IMR-90 (cell line): ENCODE data around the gene TRAF3. TPM values are rescaled to one million over a fixed set of nuclear protein-coding genes. Genes with fewer than 3 reads are reported as not detected.
"Not testable (repeated sequence)": the region's sequence is repeated elsewhere in the genome, so short reads cannot be mapped to it uniquely, and the experiment has no call there.

Experiments used
- ATAC-seq: fragments of 200-7000 bp; cut with Tn5 transposase; 2 replicates; pipeline ENCODE4 v1.9.1; 2020; ENCODE audit warnings: low read depth, mild to moderate bottlenecking, moderate library complexity
- BruUV-seq: library from RNA; stranded (reverse); fragments of 400-500 nt; replicated peaks from 2 replicates; lab custom pipeline; 2021; lab: Mats Ljungman, UMichigan
- CTCF ChIA-PET: fragments of 300-600 bp; formaldehyde crosslinking; extraction: SDS; loops from one replicate; lab custom pipeline; 2021; ENCODE audit warnings: antibody characterized with exemption; lab: Yijun Ruan, JAX
- POLR2A ChIA-PET: fragments of 300-600 bp; sonication (Branson Sonifier 250); formaldehyde crosslinking; loops from one replicate; lab custom pipeline; 2022; ENCODE audit warnings: antibody characterized with exemption; ENCODE audit not compliant: unreplicated experiment; lab: Charles Lee
- DNase-seq: peaks from one replicate; pipeline ENCODE4 v3.0.0; 2013
- H2AFZ ChIP-seq: replicated peaks from 2 replicates; pipeline ENCODE3; 2013; ENCODE audit warnings: low read length, mild to moderate bottlenecking; ENCODE audit not compliant: poor library complexity
- H2AK5ac ChIP-seq: 2 replicates; pipeline ENCODE4 v1.6.1; 2013; ENCODE audit warnings: low read depth, low read length, inconsistent platforms
- H2AK9ac ChIP-seq: replicated peaks from 2 replicates; pipeline ENCODE3; 2013; ENCODE audit warnings: mild to moderate bottlenecking, low read depth, low read length, moderate library complexity; ENCODE audit not compliant: poor library complexity
- H2BK120ac ChIP-seq: 2 replicates; pipeline ENCODE4 v1.6.1; 2013; ENCODE audit warnings: low read depth, low read length, inconsistent platforms
- H2BK15ac ChIP-seq: 3 replicates; pipeline ENCODE4 v1.6.1; 2013; ENCODE audit warnings: low read depth, low read length, inconsistent platforms
- H2BK20ac ChIP-seq: 2 replicates; pipeline ENCODE4 v1.6.1; 2013; ENCODE audit warnings: low read depth, mild to moderate bottlenecking, inconsistent platforms, low read length, moderate library complexity
- H2BK5ac ChIP-seq: 2 replicates; pipeline ENCODE4 v1.6.1; 2013; ENCODE audit warnings: mild to moderate bottlenecking, low read depth, low read length, inconsistent platforms; ENCODE audit not compliant: poor library complexity, severe bottlenecking
- H3K14ac ChIP-seq: replicated peaks from 2 replicates; pipeline ENCODE4 v1.6.1; 2013; ENCODE audit warnings: low read depth, low read length, inconsistent platforms
- H3K18ac ChIP-seq: 2 replicates; pipeline ENCODE4 v1.6.1; 2013; ENCODE audit warnings: low read depth, low read length, control low read depth
- H3K23ac ChIP-seq: 2 replicates; pipeline ENCODE4 v1.6.1; 2013; ENCODE audit warnings: low read depth, low read length, inconsistent platforms
- H3K27ac ChIP-seq: 2 replicates; pipeline ENCODE4 v1.5.1; 2013; ENCODE audit warnings: mild to moderate bottlenecking, control low read depth, low read length; ENCODE audit not compliant: insufficient read depth
- H3K27me3 ChIP-seq: 2 replicates; pipeline ENCODE4 v1.6.1; 2013; ENCODE audit warnings: low read length; ENCODE audit not compliant: control insufficient read depth, insufficient read depth
- H3K36me3 ChIP-seq: 2 replicates; pipeline ENCODE4 v1.6.1; 2013; ENCODE audit warnings: low read length, mixed read lengths; ENCODE audit not compliant: control insufficient read depth, insufficient read depth
- H3K4ac ChIP-seq: 2 replicates; pipeline ENCODE4 v1.6.1; 2013; ENCODE audit warnings: low read depth, low read length, inconsistent platforms
- H3K4me1 ChIP-seq: 2 replicates; pipeline ENCODE4 v1.6.1; 2013; ENCODE audit warnings: low read length, mixed read lengths; ENCODE audit not compliant: control insufficient read depth, insufficient read depth
- H3K4me2 ChIP-seq: 2 replicates; pipeline ENCODE4 v1.6.1; 2013; ENCODE audit warnings: low read depth, mild to moderate bottlenecking, control low read depth, low read length, moderate library complexity
- H3K4me3 ChIP-seq: 2 replicates; pipeline ENCODE4 v1.5.1; 2013; ENCODE audit warnings: low read depth, mild to moderate bottlenecking, control low read depth, low read length, moderate library complexity; ENCODE audit not compliant: insufficient read depth
- H3K56ac ChIP-seq: 2 replicates; pipeline ENCODE4 v1.6.1; 2013; ENCODE audit warnings: low read length, inconsistent platforms; ENCODE audit not compliant: insufficient read depth; ENCODE audit errors: extremely low read depth
- H3K79me1 ChIP-seq, 2 experiments: 2 replicates each; pipeline ENCODE4 v1.6.1; 2013; ENCODE audit warnings: low read length in 2 of 2, inconsistent platforms in 1 of 2, low read depth in 1 of 2
- H3K9ac ChIP-seq: 2 replicates; pipeline ENCODE4 v1.6.1; 2013; ENCODE audit warnings: low read depth, low read length, control low read depth
- H3K9me1 ChIP-seq: 2 replicates; pipeline ENCODE4 v1.6.1; 2013; ENCODE audit warnings: low read length, inconsistent platforms; ENCODE audit not compliant: insufficient read depth
- H3K9me3 ChIP-seq: 2 replicates; pipeline ENCODE4 v1.6.1; 2013; ENCODE audit warnings: low read length; ENCODE audit not compliant: control insufficient read depth, insufficient read depth
- H4K20me1 ChIP-seq: 2 replicates; pipeline ENCODE4 v1.6.1; 2013; ENCODE audit warnings: low read length, inconsistent platforms; ENCODE audit not compliant: insufficient read depth
- H4K5ac ChIP-seq: 2 replicates; pipeline ENCODE4 v1.6.1; 2013; ENCODE audit warnings: mild to moderate bottlenecking, low read depth, low read length, control low read depth
- H4K8ac ChIP-seq, 2 experiments: 2 replicates each; pipeline ENCODE4 v1.6.1; 2013; ENCODE audit warnings: low read depth in 2 of 2, low read length in 2 of 2, control low read depth in 1 of 2, inconsistent platforms in 1 of 2
- H4K91ac ChIP-seq: 2 replicates; pipeline ENCODE4 v1.6.1; 2013; ENCODE audit warnings: low read depth, low read length, inconsistent platforms; ENCODE audit not compliant: insufficient read depth
- WGBS, 2 experiments: methylation state at CpG; one replicate each; pipeline versions ENCODE4 v1.1.5 to v1.1.7; 2013; ENCODE audit warnings: missing lambda C conversion rate in 2 of 2; ENCODE audit not compliant: insufficient read length in 1 of 2; ENCODE audit errors: extremely low coverage in 2 of 2; 5-methylcytosine and 5-hydroxymethylcytosine counted together
- dilution Hi-C: fragments of 300-500 bp; cut with HindIII; formaldehyde crosslinking; loops from one replicate; pipeline ENCODE4 v1.14.3; 2018; ENCODE audit warnings: low sequenced_read_pairs; ENCODE audit not compliant: unreplicated experiment
- in situ Hi-C: fragments of 300-500 bp; cut with MboI; formaldehyde crosslinking; loops from 3 replicates; pipeline ENCODE4 v1.14.3; 2019; ENCODE audit warnings: low sequenced_read_pairs, inconsistent platforms, mixed read lengths
- intact Hi-C: fragments of 100-400 bp; cut with micrococcal nuclease; formaldehyde crosslinking; loops from 2 replicates; pipeline ENCODE4 v1.10.0; 2022
- polyA plus RNA-seq, 3 experiments: library from polyadenylated mRNA; depleted of rRNA; stranded (reverse); fragments of >200 nt; gene quantifications; 2 replicates each; pipeline ENCODE4 v1.2.3, GENCODE V29; 2012; ENCODE audit warnings: low replicate concordance in 1 of 3
- total RNA-seq: library from RNA; depleted of rRNA; stranded (reverse); fragments of >200 nt; gene quantifications from 2 replicates; pipeline ENCODE4 v1.2.3, GENCODE V29; 2012

Gene TRAF3
- total and polyA plus RNA-seq, 2 of the 4 experiments (the other 2 are of a cell fraction) = 21.2 to 25.3 TPM

- H2BK15ac ChIP-seq, H2BK5ac ChIP-seq, POLR2A ChIA-PET, H3K14ac ChIP-seq, H4K8ac ChIP-seq, H3K56ac ChIP-seq, H3K18ac ChIP-seq, H4K91ac ChIP-seq, H2AK5ac ChIP-seq, H3K4me3 ChIP-seq, H3K4ac ChIP-seq, H2AFZ ChIP-seq, ATAC-seq, dilution Hi-C loops, intact Hi-C loops, H4K5ac ChIP-seq, H3K36me3 ChIP-seq, H2BK120ac ChIP-seq, H3K27me3 ChIP-seq, BruUV-seq, H3K4me2 ChIP-seq, H2BK20ac ChIP-seq, H3K27ac ChIP-seq, H2AK9ac ChIP-seq, CTCF ChIA-PET, H3K9me3 ChIP-seq, in situ Hi-C loops, H3K23ac ChIP-seq, DNase-seq, H3K9ac ChIP-seq: not testable (repeated sequence)
- peaks cover 41 to 82% of the 10 kb centered on the region in 2 experiments for H3K79me1 ChIP-seq
- WGBS, 2 experiments = no CpG with 5 or more reads among the region's 6 CpGs
- H3K4me1 ChIP-seq = peaks cover 13% of the 10 kb centered on the region
- H3K9me1 ChIP-seq = peaks cover 11% of the 10 kb centered on the region
- peaks cover 72% of the 10 kb centered on the region for H4K20me1 ChIP-seq
These were observed 45.6 kb downstream of the TRAF3 start for GRCh38 chr14:102822887-102823286.
